Naive thymus-derived CD4-positive, alpha-beta T cell (primary cell): ENCODE data around the gene MAFG. TPM values are rescaled to one million over a fixed set of nuclear protein-coding genes. Genes with fewer than 3 reads are reported as not detected.
A peak's percentile ranks its signal among the peaks of the same experiment; 100 is the strongest.

ENCODE experiments used
- ATAC-seq: fragments of 150-1000 bp; cut with Tn5 transposase; 2 replicates; pipeline ENCODE4 v1.10.0; 2021; ENCODE audit warnings: mild to moderate bottlenecking, moderate library complexity
- CTCF ChIA-PET: fragments of 350-600 bp; sonication (Branson Sonifier 250); formaldehyde crosslinking; loops from one replicate; lab custom pipeline; 2021; ENCODE audit warnings: antibody characterized with exemption; lab: Charles Lee
- POLR2A ChIA-PET: fragments of 350-600 bp; sonication (Branson Sonifier 250); formaldehyde crosslinking; loops from one replicate; lab custom pipeline; 2021; ENCODE audit warnings: antibody characterized with exemption, inconsistent platforms; lab: Charles Lee
- DNase-seq, 9 donors: peaks; one replicate each; pipeline versions ENCODE4 v3.0.0 to v3.0.0-alpha.2; 2020 to 2022; ENCODE audit warnings: mixed read lengths in 1 of 9
- H3K27ac ChIP-seq: one replicate; pipeline ENCODE4 v1.7.0; 2013; ENCODE audit warnings: mild to moderate bottlenecking, low read depth, low read length, moderate library complexity
- H3K27me3 ChIP-seq, 2 donors: one replicate each; pipeline ENCODE4 v1.7.0; 2013; ENCODE audit warnings: low read length in 2 of 2, mild to moderate bottlenecking in 2 of 2, moderate library complexity in 2 of 2; ENCODE audit not compliant: control insufficient read depth in 2 of 2, insufficient read depth in 2 of 2
- H3K36me3 ChIP-seq, 3 experiments: 1 replicate in 2 of 3; 2 replicates in 1 of 3; pipeline ENCODE4 v1.7.0; 2013; ENCODE audit warnings: low read length in 3 of 3, mild to moderate bottlenecking in 3 of 3, moderate library complexity in 1 of 3; ENCODE audit not compliant: insufficient read depth in 3 of 3, control insufficient read depth in 2 of 3
- H3K4me1 ChIP-seq, 2 donors: one replicate each; pipeline ENCODE4 v1.7.0; 2013; ENCODE audit warnings: low read length in 2 of 2, mild to moderate bottlenecking in 2 of 2, moderate library complexity in 1 of 2; ENCODE audit not compliant: control insufficient read depth in 2 of 2, insufficient read depth in 2 of 2
- H3K4me3 ChIP-seq: 2 replicates; pipeline ENCODE4 v1.7.0; 2013; ENCODE audit warnings: mild to moderate bottlenecking, low read length
- H3K9me3 ChIP-seq, 3 experiments: 1 replicate in 2 of 3; 2 replicates in 1 of 3; pipeline ENCODE4 v1.7.0; 2013; ENCODE audit warnings: low read length in 3 of 3; ENCODE audit not compliant: control insufficient read depth in 2 of 3
- H3K27ac Mint-ChIP-seq, 9 donors: one replicate each; pipeline ENCODE4 v1.8.0; 2020 to 2022; ENCODE audit warnings: mixed read lengths in 9 of 9, mild to moderate bottlenecking in 8 of 9, moderate library complexity in 5 of 9, inconsistent platforms in 2 of 9
- H3K27me3 Mint-ChIP-seq, 5 donors: one replicate each; pipeline ENCODE4 v1.8.0; 2021 to 2022; ENCODE audit warnings: mixed read lengths in 5 of 5, mild to moderate bottlenecking in 1 of 5
- H3K36me3 Mint-ChIP-seq, 5 donors: one replicate each; pipeline ENCODE4 v1.8.0; 2020 to 2022; ENCODE audit warnings: mixed read lengths in 5 of 5, mild to moderate bottlenecking in 3 of 5, inconsistent platforms in 1 of 5
- H3K4me1 Mint-ChIP-seq, 7 donors: one replicate each; pipeline ENCODE4 v1.8.0; 2020 to 2022; ENCODE audit warnings: mixed read lengths in 7 of 7, mild to moderate bottlenecking in 3 of 7, inconsistent platforms in 1 of 7
- H3K4me3 Mint-ChIP-seq, 10 donors: one replicate each; pipeline ENCODE4 v1.8.0; 2020 to 2022; ENCODE audit warnings: mild to moderate bottlenecking in 10 of 10, mixed read lengths in 10 of 10, moderate library complexity in 6 of 10, inconsistent platforms in 2 of 10
- H3K9me3 Mint-ChIP-seq, 11 donors: one replicate each; pipeline ENCODE4 v1.8.0; 2020 to 2022; ENCODE audit warnings: mixed read lengths in 11 of 11, mild to moderate bottlenecking in 4 of 11, inconsistent platforms in 1 of 11, moderate library complexity in 1 of 11
- intact Hi-C, 2 donors: fragments of 100-400 bp; cut with micrococcal nuclease; formaldehyde crosslinking; loops; one replicate each; pipeline ENCODE4 v1.15.1; 2023
- polyA plus RNA-seq, 2 donors: library from polyadenylated mRNA; unstranded; fragments of 300-500 nt; fragmentation: Illumina TruSeq; gene quantifications; one replicate each; pipeline ENCODE4 v1.2.3, GENCODE V29; 2021
- total RNA-seq, 6 experiments: library from RNA in 5 of 6; stranded (reverse) in 5 of 6; gene quantifications; 1 replicate in 5 of 6; 2 replicates in 1 of 6; pipeline ENCODE4 v1.2.3 and lab custom pipeline; 2021 to 2026

The MAFG gene
- total and polyA plus RNA-seq, 7 experiments from 2014 or later: 2.4 to 28.1 (median 16.0) TPM

DNA sequence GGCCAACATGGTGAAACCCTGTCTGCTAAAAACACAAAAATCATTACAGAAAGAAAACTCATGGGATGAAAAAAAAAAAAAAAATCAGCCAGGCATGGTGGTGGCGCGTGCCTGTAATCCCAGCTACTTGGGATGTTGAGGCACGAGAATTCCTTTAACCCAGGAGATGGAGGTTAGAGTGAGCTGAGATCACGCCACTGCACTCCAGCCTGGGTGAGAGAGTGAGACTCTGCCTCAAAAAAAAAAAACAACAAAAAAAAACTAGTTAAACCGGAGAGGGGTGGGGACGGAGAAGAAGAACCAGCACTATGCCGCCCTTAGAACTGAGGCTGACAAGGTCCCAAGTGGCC, 40.8 kb upstream of the MAFG start:
- H3K9me3 ChIP-seq: peaks cover 0 to 2% (median 0%) of the 10 kb centered on the region in 3 experiments
- Mint-ChIP-seq H3K4me3 (peak overlapping the region; percentile 58 to 84 (median 76)), H3K27me3 (peaks cover 0 to 19% (median 0%) of the 10 kb centered on the region in 5 donors), H3K4me1 (peaks cover 4 to 40% (median 20%) of the 10 kb centered on the region in 7 donors), H3K9me3 (peaks cover 0 to 6% (median 0%) of the 10 kb centered on the region in 11 donors), H3K36me3 (no peaks in the 10 kb centered on the region), H3K27ac (peak overlapping the region; percentile 68 to 93 (median 84))
- H3K27me3 ChIP-seq: peaks cover 0 to 2% of the 10 kb centered on the region in 2 donors
- H3K27ac ChIP-seq: peak overlapping the region; percentile 58
- DNase-seq: no peak
- ChIA-PET POLR2A (interaction anchor here (0.6 to 3.4 kb wide), 5 partner anchors 8 to 437 kb away, joined by 3 to 23 read pairs (median 10); partner anchors contain the start of genes ASPSCR1, CENPX and LRRC45), CTCF (interaction anchor here (0.6 to 2.5 kb wide), 4 partner anchors 8 to 229 kb away, joined by 4 to 8 read pairs (median 4); partner anchors contain the start of gene ASPSCR1)
- ATAC-seq: no peak
- no peaks in the 10 kb centered on the region for H3K36me3 ChIP-seq
- peaks cover 19 to 23% of the 10 kb centered on the region in 2 donors for H3K4me1 ChIP-seq
- peak overlapping the region; percentile 39 for H3K4me3 ChIP-seq
- intact Hi-C loops: loop anchor here (1.0 to 5.0 kb wide), 3 partner anchors 9 to 54 kb away; partner anchors contain the start of genes ASPSCR1 (in 2 of the 2), CENPX (in 2 of the 2), LRRC45 (in 2 of the 2) and MAFG (in 1 of the 2)

DNA sequence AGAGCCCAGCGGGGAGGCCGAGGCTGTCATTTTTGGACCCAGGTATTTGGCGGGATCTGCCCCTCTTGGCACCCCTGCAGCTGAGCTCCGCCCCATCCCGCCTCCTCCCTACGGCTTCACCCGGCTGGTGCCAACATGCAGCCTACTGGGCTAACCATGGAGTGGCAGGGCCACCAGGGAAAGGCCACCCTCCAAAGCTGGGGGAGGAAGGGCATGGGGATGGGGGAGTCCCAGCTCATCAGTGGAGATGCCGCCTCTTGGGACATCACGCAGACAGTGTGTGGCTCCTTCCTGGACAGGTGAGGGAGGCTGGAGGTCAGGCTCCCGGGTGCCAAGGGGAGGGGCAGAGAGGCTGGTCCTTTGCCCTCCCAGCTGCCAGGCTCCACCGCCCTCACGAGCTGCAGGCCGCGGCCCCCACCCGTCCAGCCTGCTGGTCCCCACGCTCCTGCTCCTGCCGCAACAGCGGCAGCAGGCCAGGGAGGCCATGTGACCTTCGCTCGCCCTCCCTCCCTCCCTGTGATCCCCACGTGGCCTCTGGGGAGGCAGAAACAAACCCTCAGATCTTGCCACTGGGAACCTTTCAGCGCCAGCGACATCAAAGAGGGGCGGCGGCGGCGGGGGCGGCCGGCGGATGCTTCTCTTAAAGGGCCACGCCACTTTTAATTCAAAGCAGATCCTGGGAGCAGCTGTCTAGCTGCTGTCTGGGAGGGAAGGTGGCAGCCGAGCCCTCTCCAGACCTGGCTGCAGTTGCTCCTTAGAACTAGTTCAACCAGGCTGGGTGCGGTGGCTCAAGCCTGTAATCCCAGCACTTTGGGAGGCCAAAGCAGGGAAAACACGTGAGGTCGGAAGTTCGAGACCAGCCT, 40.2 kb upstream of the MAFG start:
- Mint-ChIP-seq H3K4me1 (peaks cover 4 to 40% (median 20%) of the 10 kb centered on the region in 7 donors), H3K4me3 (peak overlapping the region; percentile 60 to 84 (median 76)), H3K27ac (peak overlapping the region; percentile 68 to 93 (median 84)), H3K27me3 (peaks cover 0 to 25% (median 0%) of the 10 kb centered on the region in 5 donors), H3K36me3 (no peaks in the 10 kb centered on the region), H3K9me3 (peaks cover 0 to 5% (median 0%) of the 10 kb centered on the region in 11 donors)
- Histone ChIP-seq H3K27ac (peak overlapping the region; percentile 58), H3K4me1 (peaks cover 23% of the 10 kb centered on the region in 2 donors), H3K9me3 (no peaks in the 10 kb centered on the region), H3K4me3 (peak overlapping the region; percentile 43), H3K27me3 (peaks cover 0 to 2% of the 10 kb centered on the region in 2 donors), H3K36me3 (no peaks in the 10 kb centered on the region)
- intact Hi-C loops: loop anchor here (1.0 to 5.0 kb wide), 3 partner anchors 10 to 55 kb away; partner anchors contain the start of genes ASPSCR1 (in 2 of the 2), CENPX (in 2 of the 2), LRRC45 (in 2 of the 2) and MAFG (in 1 of the 2)
- POLR2A ChIA-PET: interaction anchor here (0.6 to 3.4 kb wide), 10 partner anchors 9 to 437 kb away, joined by 3 to 23 read pairs (median 3); partner anchors contain the start of genes ASPSCR1, CENPX and LRRC45
- CTCF ChIA-PET: interaction anchor here (0.6 to 2.5 kb wide), 6 partner anchors 9 to 333 kb away, joined by 3 to 8 read pairs (median 3); partner anchors contain the start of genes ASPSCR1, CENPX and LRRC45
- DNase-seq: peak; percentile 62 to 90 (median 89)
- ATAC-seq: peak; percentile 97

- intact Hi-C loops: loop anchor here in 1 of 2 donors (5.0 kb wide), 1 partner anchor 40 kb away; the partner anchor contains the start of gene MAFG
- Mint-ChIP-seq H3K4me3 (peak overlapping the region in 8 of 10 donors; percentile 69 to 84 (median 76)), H3K36me3 (no peaks in the 10 kb centered on the region), H3K27ac (peak overlapping the region in 2 of 9 donors; percentile 77 to 83), H3K27me3 (peaks cover 0 to 30% (median 3%) of the 10 kb centered on the region in 5 donors), H3K4me1 (peaks cover 4 to 44% (median 20%) of the 10 kb centered on the region in 7 donors), H3K9me3 (no peaks in the 10 kb centered on the region)
- no peak for ATAC-seq
- Histone ChIP-seq H3K27me3 (peaks cover 0 to 2% of the 10 kb centered on the region in 2 donors), H3K36me3 (no peaks in the 10 kb centered on the region), H3K4me1 (peaks cover 23% of the 10 kb centered on the region in 2 donors), H3K4me3 (peak overlapping the region; percentile 43), H3K9me3 (no peaks in the 10 kb centered on the region), H3K27ac (peak overlapping the region; percentile 58)
- DNase-seq: no peak
- CTCF ChIA-PET: interaction anchor here (0.7 to 2.5 kb wide), 4 partner anchors 8 to 55 kb away, joined by 3 to 8 read pairs (median 3); partner anchors contain the start of genes ASPSCR1, CENPX and LRRC45
- POLR2A ChIA-PET: interaction anchor here (0.7 to 3.4 kb wide), 9 partner anchors 10 to 382 kb away, joined by 3 to 23 read pairs (median 3); partner anchors contain the start of genes ASPSCR1, CENPX and LRRC45
Measured at GRCh38 chr17:81967244-81967532, 39.7 kb upstream of the MAFG start.

DNA sequence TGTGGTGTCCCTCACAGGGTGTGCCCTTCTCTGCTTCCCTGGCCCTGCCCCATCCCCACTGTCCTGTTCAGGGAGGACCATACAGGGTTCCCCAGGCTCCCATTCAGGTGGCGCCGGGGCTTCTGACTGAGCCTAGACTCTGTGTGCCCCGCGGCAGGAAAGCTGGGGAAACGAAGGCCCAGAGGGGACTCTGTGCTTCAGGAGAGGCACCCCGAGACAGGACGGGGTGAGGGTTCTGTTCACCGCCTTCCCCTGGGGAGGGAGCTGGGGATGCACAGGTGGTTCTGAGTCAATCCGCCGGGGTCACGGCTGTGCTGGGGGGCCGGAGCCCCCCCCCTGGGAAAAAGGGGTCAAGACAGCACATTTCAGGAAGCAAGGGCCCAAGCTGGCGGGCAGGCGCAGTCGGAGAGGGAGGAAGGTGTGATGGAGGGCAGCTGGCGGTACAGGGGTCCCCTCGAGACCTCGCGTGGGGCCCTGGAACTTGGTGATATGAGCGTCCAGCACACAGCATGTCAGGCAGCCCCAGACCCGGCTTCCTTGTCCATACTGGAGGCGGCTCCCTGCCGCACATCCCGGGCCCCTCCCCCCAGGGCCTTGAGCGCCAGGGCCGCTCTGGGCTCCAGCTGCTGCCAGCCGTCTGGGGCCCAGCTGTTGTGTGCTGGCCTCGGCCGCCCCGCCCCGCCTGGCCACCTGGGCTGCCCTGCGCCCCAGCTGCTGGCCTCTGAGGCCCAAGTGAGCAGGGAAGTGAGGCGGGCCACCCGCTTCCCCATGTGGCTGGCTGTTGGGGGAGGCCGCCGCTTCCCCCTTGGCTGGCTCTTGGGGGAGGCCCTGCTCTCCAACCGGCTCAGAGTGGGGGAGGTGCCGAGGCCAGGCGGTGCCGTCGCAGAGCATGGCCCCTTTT, 39.1 kb upstream of the MAFG start:
- H3K4me1 ChIP-seq: peaks cover 23% of the 10 kb centered on the region in 2 donors
- H3K27ac ChIP-seq: peak overlapping the region; percentile 58
- DNase-seq (no peak), ATAC-seq (no peak)
- Mint-ChIP-seq H3K4me3 (peak overlapping the region in 4 of 10 donors; percentile 32 to 83 (median 64)), H3K4me1 (peaks cover 4 to 45% (median 20%) of the 10 kb centered on the region in 7 donors), H3K27ac (peak overlapping the region in 2 of 9 donors; percentile 4 to 33), H3K9me3 (no peaks in the 10 kb centered on the region), H3K36me3 (no peaks in the 10 kb centered on the region), H3K27me3 (peaks cover 0 to 33% (median 3%) of the 10 kb centered on the region in 5 donors)
- no peaks in the 10 kb centered on the region for H3K36me3 ChIP-seq
- peaks cover 0 to 2% of the 10 kb centered on the region in 2 donors for H3K27me3 ChIP-seq
- ChIA-PET CTCF (interaction anchor here (1.1 to 2.5 kb wide), 3 partner anchors 10 to 56 kb away, joined by 3 to 8 read pairs (median 3); partner anchors contain the start of genes ASPSCR1, CENPX and LRRC45), POLR2A (interaction anchor here (0.7 to 3.4 kb wide), 8 partner anchors 8 to 383 kb away, joined by 3 to 23 read pairs (median 4); partner anchors contain the start of genes ASPSCR1, CENPX and LRRC45)
- intact Hi-C loops: loop anchor here in 1 of 2 donors (5.0 kb wide), 1 partner anchor 39 kb away; the partner anchor contains the start of gene MAFG
- H3K4me3 ChIP-seq: no peak overlapping the region
- H3K9me3 ChIP-seq: no peaks in the 10 kb centered on the region

GRCh38 chr17:81964081-81964849, 36.7 kb upstream of the MAFG start:
- peak overlapping the region in 1 of 9 donors; percentile 60 for H3K27ac Mint-ChIP-seq
- POLR2A ChIA-PET: interaction anchor here (0.6 kb wide), 2 partner anchors 48 to 231 kb away, joined by 4 read pairs; no protein-coding TSS in a partner anchor
- no peak for DNase-seq
- no peaks in the 10 kb centered on the region for H3K9me3 ChIP-seq
- no peak overlapping the region for H3K4me3 ChIP-seq
- H3K36me3 Mint-ChIP-seq: no peaks in the 10 kb centered on the region
- peaks cover 0 to 33% (median 3%) of the 10 kb centered on the region in 5 donors for H3K27me3 Mint-ChIP-seq
- H3K4me3 Mint-ChIP-seq: peak overlapping the region in 2 of 10 donors; percentile 8 to 37
- H3K27ac ChIP-seq: no peak overlapping the region
- ATAC-seq: no peak
- H3K36me3 ChIP-seq: no peaks in the 10 kb centered on the region
- intact Hi-C loops: no loop called here
- peaks cover 23% of the 10 kb centered on the region in 2 donors for H3K4me1 ChIP-seq
- peaks cover under 1 to 2% of the 10 kb centered on the region in 2 donors for H3K27me3 ChIP-seq
- no peaks in the 10 kb centered on the region for H3K9me3 Mint-ChIP-seq
- CTCF ChIA-PET: interaction anchor here (0.6 to 5.7 kb wide), 2 partner anchors 10 to 57 kb away, joined by 4 to 122 read pairs; partner anchors contain the start of genes CENPX and LRRC45
- peaks cover 4 to 39% (median 14%) of the 10 kb centered on the region in 7 donors for H3K4me1 Mint-ChIP-seq
